SK-N-MC (cell line): ENCODE data around the gene CNST.

ENCODE experiments used
- EZH2 ChIP-seq: fragments of 200-600 bp; sonication (generic); IDR thresholded peaks from one replicate; pipeline ENCODE4 v1.6.1; 2017; ENCODE audit warnings: antibody characterized with exemption
- POLR2AphosphoS5 ChIP-seq: IDR thresholded peaks from 2 replicates; pipeline ENCODE4 v1.6.1; 2012; ENCODE audit warnings: mild to moderate bottlenecking, low read depth, low read length, borderline replicate concordance

DNA sequence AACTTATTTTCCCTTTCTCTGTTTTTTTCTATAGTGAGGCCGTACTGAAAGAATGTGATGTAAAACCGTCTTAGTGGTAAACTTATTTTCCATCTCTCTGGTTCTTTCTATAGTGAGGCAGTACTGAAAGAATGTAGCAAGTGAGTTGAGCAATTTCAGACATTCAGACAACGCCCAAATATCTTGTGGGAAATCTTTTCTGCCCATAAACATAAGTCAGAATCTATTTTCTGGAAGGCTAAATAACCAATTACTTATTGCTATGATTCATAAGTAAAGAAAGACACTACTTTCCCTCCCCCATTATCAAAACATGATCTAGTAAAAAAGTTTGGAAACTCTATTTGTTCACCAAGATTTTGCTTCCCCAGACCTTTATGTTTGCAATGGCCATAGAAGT, 139.1 kb downstream of the CNST start:
- TF ChIP-seq POLR2AphosphoS5 (no peak), EZH2 (no peak)
